Midbrain (tissue), 1 donor: ENCODE results near the gene PM20D1.

Experiments used
- DNase-seq: peaks from one replicate; lab custom pipeline; 2025; lab: John Stamatoyannopoulos, UW

PM20D1 gene

DNA sequence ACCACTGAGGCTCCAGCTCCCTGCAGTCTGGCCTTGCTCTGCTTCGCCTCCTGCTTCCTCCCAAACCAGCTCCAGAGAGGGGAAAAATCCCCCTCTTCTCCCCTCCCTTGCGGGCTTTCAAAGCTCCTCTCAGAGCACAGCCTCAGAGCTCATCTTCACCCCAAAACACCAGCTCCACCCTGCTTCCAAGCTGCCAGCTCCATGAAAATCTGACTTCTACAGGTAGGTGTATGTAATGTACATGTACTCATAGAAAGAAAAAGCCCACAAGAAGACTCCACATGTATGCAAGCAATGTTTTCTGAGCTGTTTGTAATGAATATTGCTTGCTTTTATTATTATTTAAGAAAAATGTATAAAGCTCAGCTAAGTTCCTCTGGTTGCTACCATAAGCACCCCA, 45.3 kb downstream of the PM20D1 start:
- no peak for DNase-seq

DNA sequence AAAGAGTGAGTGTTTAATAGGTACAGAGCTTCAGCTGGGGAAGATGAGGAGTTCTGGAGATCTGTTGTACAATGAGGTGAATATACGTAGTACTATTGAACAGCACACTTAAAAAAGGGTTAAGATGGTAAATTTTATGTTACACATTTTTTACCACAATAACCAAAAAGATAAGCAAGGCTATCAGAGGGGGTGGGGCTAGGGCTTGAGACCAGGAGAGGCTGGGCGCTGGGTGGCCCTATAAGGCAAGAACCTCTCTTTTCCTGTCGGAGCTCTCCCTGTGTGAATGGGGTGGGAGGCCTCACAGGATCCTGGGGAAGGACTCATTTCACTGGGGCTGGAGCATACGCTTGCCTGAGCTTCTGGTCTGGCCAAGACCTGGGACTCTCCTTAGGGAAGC, 45.9 kb downstream of the PM20D1 start:
- no peak for DNase-seq

DNA sequence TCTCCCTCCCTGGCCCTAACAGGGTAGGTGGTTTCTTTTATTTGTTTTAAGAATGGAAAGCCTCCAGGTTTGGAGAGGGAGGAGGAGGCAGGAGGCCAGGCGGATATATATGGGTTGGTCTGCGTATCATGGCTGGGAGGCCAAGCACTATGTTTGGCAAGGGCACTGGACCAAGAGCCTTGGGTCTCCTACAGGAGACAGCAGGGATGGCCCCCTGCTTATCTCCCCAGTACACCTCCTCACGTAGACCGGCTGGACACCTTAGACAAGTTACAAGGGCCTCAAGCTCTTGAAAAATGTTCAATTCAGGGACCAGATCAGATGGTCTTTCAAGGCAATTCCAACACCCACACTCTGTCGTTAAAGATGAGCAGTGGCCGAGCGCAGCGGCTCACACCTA, 47.9 kb downstream of the PM20D1 start:
- no peak for DNase-seq

DNA sequence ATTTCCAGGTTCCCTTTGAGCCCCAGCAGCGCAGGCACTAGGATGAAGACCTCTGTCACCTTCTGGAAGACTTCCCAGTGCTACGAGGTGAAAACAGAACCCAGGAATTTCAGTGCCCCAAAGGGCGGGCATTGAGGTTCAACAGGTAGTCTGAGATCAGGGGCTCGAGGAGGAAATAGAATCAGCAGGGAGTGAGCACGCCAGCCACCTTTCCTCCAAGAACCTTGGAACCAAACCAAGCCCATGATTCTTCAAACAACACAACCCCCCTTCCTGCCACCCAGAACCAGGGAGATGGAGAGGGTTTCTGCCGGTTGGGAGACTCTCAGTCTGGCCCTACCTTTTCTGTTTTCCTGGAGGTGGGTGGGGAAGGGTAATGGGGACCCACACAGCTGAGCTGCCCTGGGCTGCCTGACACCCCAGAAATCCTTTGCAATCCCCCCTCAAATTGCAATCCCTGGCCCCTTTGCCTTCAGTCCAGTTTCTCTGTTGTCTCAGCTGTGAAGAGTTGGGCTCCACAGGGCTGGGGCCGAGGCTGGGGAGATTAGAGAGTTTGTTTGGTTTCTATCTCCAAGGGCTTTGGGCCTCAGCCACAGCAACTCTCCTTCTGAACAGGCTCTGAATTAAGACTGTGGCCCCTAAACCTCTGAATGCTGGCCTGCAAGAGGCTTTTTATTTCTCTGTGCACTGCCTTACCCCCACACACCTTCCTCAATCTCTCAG, 48.8 kb downstream of the PM20D1 start:
- DNase-seq = no peak

DNA sequence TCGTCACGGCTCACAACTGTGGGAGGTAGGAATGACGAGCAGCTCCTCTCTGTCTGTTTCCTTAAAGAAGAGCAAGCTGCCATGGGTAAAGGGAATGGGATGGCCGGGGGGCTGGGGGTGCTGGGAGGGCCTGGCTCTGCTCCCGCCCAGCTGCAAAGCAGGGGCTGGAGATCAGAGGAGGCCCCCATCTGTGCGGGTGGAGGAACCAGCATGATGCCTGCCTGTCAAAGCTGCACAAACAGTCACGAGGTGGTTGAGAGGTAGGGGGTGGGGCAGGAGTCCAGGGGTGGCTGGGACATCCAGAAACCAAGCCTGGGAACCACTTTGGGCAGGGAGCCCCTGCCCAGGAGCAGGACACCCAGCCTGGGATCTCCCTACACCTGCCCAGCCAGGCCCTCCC, 49.5 kb downstream of the PM20D1 start:
- DNase-seq = no peak

DNA sequence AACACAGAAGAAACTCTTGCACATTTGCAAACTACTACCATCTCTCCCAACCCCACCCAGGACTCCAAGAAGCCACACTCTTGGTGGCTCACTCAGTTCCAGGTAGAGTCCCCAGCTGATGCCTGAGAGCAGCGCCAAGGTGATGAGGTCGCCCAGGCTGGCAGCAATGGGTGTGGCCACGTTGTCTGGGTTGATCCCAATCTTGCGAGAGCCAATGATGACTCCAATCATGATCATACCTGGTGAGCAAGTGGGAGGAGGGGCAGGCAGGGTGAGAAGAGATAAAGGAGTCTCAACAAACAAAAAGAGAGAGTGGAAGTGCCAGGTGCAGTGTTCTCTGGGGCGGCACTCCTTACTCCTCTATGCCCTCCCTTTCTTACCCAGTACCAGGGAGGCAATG, 51.4 kb downstream of the PM20D1 start:
- no peak for DNase-seq

DNA sequence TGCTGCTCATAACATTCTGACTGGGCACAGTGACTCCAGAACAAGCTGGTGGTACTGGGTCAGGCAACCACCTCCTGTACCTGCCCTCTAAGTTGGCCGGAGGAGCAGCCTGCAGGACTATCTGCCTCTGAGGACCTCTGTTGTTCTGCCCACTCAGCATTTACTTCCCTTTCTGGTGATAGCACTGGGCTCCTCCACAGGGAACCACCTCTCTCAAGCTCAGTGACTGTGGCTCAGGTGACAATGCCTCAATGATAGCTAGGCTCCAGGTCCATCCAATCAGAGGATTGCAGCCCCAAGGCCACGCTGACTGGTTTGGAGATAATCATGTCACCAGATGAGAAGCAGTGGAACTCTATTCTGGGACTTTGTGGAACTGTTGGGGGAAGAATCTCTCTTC, 52.8 kb downstream of the PM20D1 start:
- no peak for DNase-seq

DNA sequence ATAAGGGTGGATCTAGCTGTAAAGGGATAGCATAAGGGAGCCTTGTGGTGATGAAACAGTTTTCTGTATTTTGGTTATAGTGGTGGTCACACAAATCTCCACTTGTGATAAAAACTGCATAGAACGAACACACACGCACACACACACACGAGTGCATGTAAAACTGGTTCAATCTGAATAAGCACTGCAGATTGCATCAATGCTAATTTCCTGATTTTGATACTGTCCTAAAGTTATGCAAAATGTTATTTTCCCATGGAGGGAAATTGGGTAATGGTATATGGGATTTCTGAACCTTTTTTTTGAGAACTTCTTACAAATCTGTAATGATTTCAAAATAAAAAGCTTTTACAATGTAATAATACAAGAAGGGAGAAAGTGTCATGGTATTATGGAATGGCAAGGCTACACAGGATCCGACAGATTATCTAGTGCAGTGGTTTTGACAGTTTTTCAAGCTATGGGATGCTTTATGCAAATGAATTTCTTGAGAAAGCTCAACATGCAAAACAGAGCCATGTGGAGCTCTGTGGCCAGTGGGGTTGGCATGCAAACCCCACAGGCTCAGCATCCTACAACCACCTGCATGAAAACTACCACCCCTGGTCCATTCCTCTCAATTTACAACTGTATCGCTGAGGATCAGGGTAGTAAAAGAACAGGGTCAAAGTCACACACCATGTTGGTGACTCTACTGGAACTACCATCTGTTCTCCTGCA, 55.8 kb downstream of the PM20D1 start:
- no peak for DNase-seq

DNA sequence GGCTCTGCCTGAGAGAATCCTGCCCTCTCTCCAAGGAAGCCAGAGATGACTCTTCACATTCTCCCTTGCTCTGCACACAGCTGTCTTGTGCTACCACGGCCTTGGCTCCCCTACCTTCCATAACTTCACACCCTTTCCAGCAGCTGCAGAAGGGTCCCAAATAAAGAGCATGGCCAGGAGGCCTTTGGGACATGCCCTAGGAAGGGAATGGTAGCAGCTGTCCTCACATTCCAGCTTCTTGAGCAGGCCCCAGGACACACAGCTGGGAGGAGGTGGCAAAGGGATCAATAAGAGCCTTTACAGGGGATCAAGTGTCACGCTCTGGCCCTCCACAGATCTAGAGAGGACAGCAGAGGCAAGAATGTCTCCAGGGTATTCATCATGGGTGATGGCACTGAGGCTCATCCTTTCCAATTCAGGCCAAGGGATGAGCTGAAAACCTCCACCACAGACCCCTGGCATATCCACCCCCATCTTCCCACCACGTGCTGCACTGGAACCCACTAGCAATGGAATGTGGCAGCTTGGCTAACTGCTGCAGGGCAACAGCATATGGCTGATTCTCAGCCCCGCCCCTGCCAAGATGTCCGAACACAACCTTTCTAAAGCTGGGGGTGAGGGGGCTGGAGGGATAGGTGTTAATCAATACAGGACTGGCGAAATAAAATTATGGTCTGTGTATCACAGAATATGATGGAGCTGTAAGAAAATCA, 56.8 kb downstream of the PM20D1 start:
- DNase-seq = no peak

DNA sequence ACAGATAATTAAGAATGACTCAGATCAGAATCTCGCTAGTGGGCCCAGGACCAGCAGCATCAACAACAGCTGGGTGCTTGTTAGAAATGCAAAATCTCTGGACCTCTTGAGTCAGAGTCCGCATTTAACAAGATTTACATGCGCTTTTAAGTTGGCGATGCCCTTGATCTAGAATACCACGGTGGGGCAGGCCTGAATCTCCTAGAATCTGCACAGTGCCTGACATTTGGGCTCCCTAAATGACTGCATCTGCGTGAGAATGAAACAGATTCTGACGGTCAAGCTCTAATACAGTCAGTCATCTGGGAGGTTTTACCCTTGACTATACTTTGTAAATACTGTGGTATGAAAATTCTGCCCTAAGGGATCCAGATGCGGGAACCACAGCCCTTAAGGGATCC, 57.5 kb downstream of the PM20D1 start:
- DNase-seq = no peak

DNA sequence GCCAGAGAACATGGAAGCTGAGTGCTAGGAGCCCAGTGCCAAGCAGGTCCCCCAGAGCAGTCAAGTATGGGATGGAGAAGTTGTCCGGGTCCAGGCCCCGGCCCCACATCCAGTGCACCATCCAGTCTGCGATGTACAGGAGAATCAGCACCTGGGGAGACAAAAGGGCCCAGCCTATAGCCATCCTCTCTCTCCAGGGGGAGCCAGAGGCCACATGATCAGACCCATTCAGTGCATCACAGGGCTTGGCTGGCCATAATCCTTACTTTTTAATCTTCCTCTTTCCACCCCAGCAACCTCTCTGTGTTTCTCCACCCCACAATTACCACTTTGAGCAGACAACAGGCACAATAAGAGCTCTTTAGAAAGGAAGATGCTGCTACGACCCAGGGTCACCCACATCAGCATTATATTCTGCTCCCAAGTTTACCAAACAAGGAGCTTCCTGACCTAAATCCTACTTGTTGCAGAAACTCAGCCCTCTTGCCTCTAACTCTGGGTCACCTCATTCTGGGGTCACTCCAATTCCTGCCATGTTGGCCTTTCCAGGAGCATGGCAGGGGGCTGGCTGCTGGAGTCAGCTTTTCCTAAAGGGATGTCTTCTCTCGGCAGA, 58.3 kb downstream of the PM20D1 start:
- peak; percentile 82 for DNase-seq

DNA sequence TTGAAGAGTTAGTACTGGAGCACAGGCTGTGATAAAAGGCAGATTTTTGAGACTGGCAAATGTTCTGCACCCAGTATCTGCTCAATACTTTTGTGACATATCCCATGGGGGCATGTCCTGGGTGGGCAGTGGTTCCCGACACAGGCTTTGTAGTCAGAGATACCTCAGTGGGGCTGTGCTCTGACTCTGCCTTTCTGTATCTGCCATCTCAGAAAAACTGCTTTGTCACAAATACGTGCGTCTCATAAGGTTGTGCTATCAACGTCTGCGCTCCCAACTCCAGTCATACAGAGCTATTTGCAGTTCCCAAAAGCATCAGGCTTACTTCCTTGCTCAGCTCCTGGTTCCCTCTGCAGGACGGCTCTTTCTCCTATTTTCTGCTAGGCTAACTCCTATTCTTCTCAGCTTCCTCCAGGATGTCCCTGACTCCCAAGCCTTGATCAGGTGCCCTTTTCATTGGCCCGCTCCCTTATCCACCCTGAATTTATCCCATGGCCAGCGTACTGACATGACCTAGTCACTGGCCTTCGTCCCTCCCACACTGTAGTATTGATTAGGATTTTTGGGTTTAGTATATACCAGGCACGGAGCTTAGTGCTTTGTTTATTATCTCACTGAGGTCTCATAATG, 62.5 kb downstream of the PM20D1 start:
- no peak for DNase-seq

DNA sequence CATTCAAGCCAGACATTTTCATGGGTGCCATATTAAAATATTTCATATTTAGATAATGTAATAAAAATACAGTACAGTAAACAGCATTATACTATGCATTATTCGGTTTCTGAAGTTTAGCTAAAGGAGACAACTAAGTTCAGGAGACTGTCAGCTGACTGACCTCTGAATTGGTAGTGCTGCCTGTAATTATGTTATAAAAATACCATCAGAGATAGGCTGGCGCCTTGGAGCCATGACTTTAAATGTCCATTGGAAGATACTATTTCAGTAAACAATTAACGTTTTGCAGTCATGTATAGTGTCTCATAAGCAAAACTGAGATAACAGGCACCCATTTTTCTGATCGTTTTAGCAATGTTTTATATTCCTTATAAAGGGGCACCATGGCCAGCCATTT, 63.3 kb downstream of the PM20D1 start:
- no peak for DNase-seq

DNA sequence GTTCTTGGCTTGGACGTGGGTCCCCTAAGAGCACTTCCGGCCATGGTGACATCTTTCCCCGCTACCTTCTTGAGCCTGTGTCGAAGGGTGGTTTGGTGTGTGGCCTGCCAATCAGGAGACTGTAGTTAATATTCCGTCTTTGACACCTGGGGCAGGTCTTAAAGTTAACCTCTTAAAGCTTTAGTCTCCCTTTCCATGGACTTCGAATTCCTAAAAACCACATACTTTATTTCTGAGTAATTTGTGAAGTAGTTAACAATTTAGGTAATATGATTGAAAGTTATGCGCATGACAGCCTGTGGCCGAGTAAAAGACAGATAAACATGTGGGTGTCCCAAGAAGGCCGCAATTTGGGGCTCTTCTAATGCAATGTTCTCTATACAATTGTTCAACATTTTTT, 64.5 kb downstream of the PM20D1 start:
- no peak for DNase-seq

DNA sequence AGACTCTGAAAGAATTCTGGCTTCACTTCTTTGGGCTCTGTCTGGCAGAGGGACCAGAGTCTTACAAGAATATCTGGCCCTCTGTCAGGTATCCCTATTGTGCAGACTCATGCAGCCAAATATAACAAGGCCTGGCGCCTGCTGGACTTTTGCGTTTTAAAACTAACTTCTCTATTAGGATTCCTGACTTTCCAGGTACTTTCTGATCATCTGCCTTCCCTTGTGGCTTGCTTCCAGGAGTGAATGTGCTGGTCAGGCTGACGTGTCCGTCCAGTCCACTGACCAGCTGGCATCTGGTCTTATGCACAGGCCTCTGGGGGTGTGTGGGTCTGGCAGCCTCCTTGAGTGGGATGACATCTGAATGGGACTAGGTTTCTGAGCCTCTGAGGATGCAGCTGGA, 66.0 kb downstream of the PM20D1 start:
- DNase-seq = no peak

DNA sequence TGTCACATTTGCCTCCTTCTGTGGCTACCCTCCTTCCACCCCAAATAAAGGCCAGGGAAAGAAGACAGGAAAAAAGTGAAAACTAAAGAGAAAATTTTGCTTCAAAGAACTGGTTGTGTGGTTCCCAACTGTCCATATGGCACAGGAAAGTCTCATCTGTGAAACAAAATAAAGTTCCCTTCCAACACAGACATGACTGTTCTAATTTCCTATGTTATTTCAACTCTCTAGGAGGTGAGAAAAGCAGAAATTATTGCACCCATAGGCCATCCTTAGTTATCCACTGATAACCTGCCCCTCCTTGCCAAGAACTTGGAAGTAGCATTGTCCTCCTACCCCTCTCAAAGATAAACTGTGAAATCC, 66.5 kb downstream of the PM20D1 start:
- DNase-seq = no peak

DNA sequence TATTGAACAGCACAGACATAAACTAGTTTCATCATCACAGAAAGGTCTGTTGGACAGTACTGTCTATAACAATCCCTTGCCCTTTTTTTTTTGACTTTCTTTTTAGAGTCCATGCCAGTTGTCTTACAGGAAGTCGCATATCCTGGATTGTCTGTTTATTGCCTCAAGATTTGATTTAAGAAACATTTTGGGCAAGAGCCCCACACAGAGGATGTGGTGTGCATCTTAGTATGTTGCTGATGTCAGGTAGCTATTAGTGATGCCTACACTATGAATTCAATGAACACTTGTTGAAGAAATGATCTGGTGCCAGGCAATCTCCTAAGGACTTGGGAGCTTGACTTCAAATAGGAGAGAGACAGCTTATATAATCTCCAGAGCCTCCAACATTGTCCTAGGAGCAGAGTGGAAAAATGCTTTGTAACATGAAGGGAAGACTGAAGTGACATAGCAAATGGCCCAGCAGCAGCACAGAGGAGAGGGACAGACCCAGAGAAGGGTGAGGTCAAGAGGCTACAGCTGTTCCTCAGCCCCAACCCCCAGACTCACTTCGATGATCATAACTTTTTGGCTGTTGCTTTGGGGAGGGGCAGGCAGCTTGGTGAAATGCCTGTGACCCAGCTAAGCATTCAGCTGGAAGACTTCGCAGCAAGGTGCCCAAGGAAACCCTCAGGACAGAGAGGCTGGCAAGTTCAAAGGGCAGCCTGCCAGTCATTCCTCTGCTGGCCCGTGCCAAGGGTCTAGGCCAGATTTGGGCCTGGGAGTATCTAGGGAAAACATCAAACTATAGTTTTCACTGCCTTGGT, 67.1 kb downstream of the PM20D1 start:
- DNase-seq = no peak

DNA sequence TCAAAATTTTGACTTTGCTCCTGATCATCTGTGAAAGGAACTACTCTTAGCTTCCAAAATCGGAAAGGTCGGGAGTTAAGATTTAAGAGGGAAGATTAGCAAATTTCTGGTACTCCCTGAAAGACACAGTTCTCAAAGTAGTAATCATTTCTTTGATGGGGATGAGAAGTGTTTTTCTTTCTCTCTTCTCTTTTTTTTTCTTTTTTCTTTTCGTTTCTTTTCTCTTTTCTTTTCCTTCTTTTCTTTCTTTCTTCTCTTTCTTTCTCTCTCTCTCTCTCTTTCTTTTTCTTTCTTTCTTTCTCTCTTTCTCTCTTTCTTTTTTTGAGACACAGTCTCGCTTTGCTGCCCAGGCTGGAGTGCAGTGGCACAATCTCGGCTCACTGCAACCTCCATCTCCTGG, 69.6 kb downstream of the PM20D1 start:
- DNase-seq = no peak
